Psoas muscle (tissue), 8 donors: ENCODE results near the gene DTWD1. TPM values are rescaled to one million over a fixed set of nuclear protein-coding genes. Genes with fewer than 3 reads are reported as not detected.

Experiments used
- ATAC-seq, 4 donors: fragments of 200-7000 bp; cut with Tn5 transposase; one replicate each; pipeline ENCODE4 v1.9.1; 2020; ENCODE audit warnings: moderate library complexity in 3 of 4, mild to moderate bottlenecking in 2 of 4
- DNase-seq, 2 donors: peaks; one replicate each; pipeline ENCODE4 v3.0.0-alpha.2; 2020
- H3K27ac ChIP-seq: fragments of 200-600 bp; one replicate; pipeline ENCODE4 v1.8.0; 2022
- H3K27me3 ChIP-seq, 3 donors: fragments of 200-600 bp in 1 of 3; one replicate each; pipeline versions ENCODE4 v1.6.1 to v1.8.0; 2013 to 2022; ENCODE audit warnings: low read length in 2 of 3, mild to moderate bottlenecking in 2 of 3, moderate library complexity in 1 of 3; ENCODE audit not compliant: insufficient read depth in 3 of 3
- H3K36me3 ChIP-seq, 2 donors: fragments of 200-600 bp in 1 of 2; one replicate each; pipeline versions ENCODE4 v1.6.1 to v1.8.0; 2013 to 2022; ENCODE audit warnings: low read depth in 1 of 2, mild to moderate bottlenecking in 1 of 2, moderate library complexity in 1 of 2; ENCODE audit not compliant: insufficient read depth in 1 of 2
- H3K4me1 ChIP-seq: fragments of 200-600 bp; one replicate; pipeline ENCODE4 v1.8.0; 2022
- H3K4me3 ChIP-seq: fragments of 200-600 bp; one replicate; pipeline ENCODE4 v1.8.0; 2022; ENCODE audit warnings: mild to moderate bottlenecking
- H3K9me3 ChIP-seq: fragments of 200-600 bp; one replicate; pipeline ENCODE4 v1.8.0; 2022
- WGBS, 3 donors: extraction: QIAGEN DNeasy Blood & Tissue Kit; methylation state at CpG; one replicate each; pipeline versions ENCODE4 v1.1.6 to v1.1.7; 2013; 5-methylcytosine and 5-hydroxymethylcytosine counted together
- intact Hi-C, 2 donors: fragments of 100-400 bp; cut with DNase I; formaldehyde crosslinking; loops; one replicate each; pipeline versions ENCODE4 v1.11.0 to v1.14.2; 2022
- polyA plus RNA-seq, 3 donors: library from polyadenylated mRNA; stranded (reverse); fragments of 200-250 nt; gene quantifications; one replicate each; pipeline ENCODE4 v1.2.3, GENCODE V29; 2013
- total RNA-seq, 4 donors: library from RNA; stranded (reverse); fragmentation: NEBNext Ultra II Directional in 2 of 4; extraction: Animal tissue kit (Norgen Biotek cat#: 25700) in 2 of 4; gene quantifications; one replicate each; pipeline versions ENCODE4 v1.2.1 to v1.2.4, GENCODE V29; 2021 to 2023
- TF ChIP-seq, protein P1 (sequence below): fragments of 200-600 bp; IDR thresholded peaks from one replicate; pipeline ENCODE4 v1.8.0; 2022; ENCODE audit warnings: antibody characterized with exemption
- donor health status: healthy with polysubstance abuse.
- donor health status: DM: no; HTN: no; CAD: no; lungs with moderate emphysema.
- donor health status: Bipolar disorder and iron deficiency.
- donor health status: healthy.
- donor health status: DM: yes; HTN: yes; CAD: no.
- donor health status: DM: no; HTN: no; CAD: no.
- donor health status: DM: no; HTN: no; CAD: no.
- donor health status: DM: yes; HTN: yes; CAD: no.

Gene DTWD1
- total and polyA plus RNA-seq, 7 donors = 11.9 to 25.5 (median 13.4) TPM

DNA sequence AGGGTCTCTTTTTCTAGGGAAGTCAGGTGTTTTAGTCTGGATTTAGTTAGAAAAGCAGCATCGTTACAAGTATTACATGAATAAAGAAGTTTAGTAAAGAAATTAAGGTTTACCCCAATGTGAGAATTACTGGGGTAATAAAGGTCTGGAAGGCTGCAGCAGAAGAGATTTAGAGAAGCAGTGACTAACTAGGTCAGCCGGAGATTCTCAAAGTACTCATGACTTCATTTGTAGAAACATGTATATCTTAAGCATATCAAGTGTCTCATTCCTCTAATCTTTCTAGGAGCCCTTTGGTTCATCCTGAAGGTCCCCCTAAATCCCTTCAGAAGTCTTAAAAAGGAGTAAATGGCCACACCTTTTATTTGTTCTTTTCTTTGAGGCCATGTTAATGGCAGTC is 26.0 kb downstream of the DTWD1 start:
- no peak for ATAC-seq
- H3K4me3 ChIP-seq = no peak overlapping the region
- intact Hi-C loops = no loop called here
- 89 to 91% (median 90%) methylated on average over 2 of the region's 2 CpGs for WGBS, 3 donors
- DNase-seq = no peak
- TF ChIP-seq, protein P1, sequence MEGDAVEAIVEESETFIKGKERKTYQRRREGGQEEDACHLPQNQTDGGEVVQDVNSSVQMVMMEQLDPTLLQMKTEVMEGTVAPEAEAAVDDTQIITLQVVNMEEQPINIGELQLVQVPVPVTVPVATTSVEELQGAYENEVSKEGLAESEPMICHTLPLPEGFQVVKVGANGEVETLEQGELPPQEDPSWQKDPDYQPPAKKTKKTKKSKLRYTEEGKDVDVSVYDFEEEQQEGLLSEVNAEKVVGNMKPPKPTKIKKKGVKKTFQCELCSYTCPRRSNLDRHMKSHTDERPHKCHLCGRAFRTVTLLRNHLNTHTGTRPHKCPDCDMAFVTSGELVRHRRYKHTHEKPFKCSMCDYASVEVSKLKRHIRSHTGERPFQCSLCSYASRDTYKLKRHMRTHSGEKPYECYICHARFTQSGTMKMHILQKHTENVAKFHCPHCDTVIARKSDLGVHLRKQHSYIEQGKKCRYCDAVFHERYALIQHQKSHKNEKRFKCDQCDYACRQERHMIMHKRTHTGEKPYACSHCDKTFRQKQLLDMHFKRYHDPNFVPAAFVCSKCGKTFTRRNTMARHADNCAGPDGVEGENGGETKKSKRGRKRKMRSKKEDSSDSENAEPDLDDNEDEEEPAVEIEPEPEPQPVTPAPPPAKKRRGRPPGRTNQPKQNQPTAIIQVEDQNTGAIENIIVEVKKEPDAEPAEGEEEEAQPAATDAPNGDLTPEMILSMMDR = no peak
- H3K36me3 ChIP-seq = peaks cover 0 to 26% of the 10 kb centered on the region in 2 donors
- H3K27me3 ChIP-seq = no peaks in the 10 kb centered on the region
- no peaks in the 10 kb centered on the region for H3K9me3 ChIP-seq
- peaks cover 7% of the 10 kb centered on the region for H3K4me1 ChIP-seq
- no peak overlapping the region for H3K27ac ChIP-seq

DNA sequence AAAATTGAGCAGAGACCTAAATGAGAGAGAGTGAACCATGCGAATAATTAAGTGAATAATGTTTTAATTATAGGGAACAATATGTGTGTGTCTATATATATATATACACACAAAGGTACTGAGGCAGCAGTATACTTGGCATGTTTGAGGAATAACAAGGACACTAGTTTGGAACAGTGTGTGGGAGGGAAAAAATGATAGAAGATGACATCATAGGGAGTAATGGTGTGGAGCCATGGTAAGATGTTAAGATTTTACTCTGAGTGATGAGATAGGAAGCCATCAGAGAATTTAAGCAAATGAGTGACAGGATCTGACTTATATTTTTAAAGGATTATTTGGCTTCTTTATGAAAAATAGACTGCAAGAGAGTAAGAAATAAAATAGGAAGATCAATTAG is 29.1 kb downstream of the DTWD1 start:
- no peaks in the 10 kb centered on the region for H3K27me3 ChIP-seq
- 93 to 100% (median 97%) methylated on average over 1 of the region's 1 CpG for WGBS, 3 donors
- no peak overlapping the region for H3K4me3 ChIP-seq
- H3K36me3 ChIP-seq = peaks cover 0 to 12% of the 10 kb centered on the region in 2 donors
- ATAC-seq = no peak
- TF ChIP-seq, protein P1 = no peak
- no peaks in the 10 kb centered on the region for H3K4me1 ChIP-seq
- DNase-seq = no peak
- intact Hi-C loops = no loop called here
- H3K27ac ChIP-seq = no peak overlapping the region
- H3K9me3 ChIP-seq = peaks cover 14% of the 10 kb centered on the region

DNA sequence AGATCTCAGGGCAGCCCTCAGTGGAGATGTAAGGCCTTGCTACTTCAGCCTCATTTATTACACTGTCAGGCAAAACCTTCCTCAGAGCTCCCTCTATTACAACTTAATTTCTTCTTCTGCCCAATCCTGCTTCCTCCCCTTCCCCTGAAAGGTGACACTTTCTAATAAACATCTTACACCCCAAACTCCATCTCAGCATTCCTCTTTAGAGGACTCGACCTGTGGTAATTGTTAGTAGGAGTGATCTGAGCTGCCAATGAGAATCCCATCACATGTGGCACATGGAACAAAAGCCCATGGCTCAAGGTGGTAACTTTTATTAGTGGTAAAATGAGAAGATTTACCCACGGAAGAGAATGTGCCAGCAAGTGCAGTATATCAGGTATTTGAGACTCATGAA is 29.8 kb downstream of the DTWD1 start:
- 42 to 50% (median 44%) methylated on average over 2 of the region's 2 CpGs for WGBS, 3 donors
- TF ChIP-seq, protein P1 = no peak
- H3K9me3 ChIP-seq = peaks cover 14% of the 10 kb centered on the region
- no peak overlapping the region for H3K27ac ChIP-seq
- peaks cover 0 to 12% of the 10 kb centered on the region in 2 donors for H3K36me3 ChIP-seq
- no peaks in the 10 kb centered on the region for H3K27me3 ChIP-seq
- H3K4me1 ChIP-seq = no peaks in the 10 kb centered on the region
- H3K4me3 ChIP-seq = no peak overlapping the region
- intact Hi-C loops = no loop called here
- ATAC-seq (no peak), DNase-seq (no peak)

DNA sequence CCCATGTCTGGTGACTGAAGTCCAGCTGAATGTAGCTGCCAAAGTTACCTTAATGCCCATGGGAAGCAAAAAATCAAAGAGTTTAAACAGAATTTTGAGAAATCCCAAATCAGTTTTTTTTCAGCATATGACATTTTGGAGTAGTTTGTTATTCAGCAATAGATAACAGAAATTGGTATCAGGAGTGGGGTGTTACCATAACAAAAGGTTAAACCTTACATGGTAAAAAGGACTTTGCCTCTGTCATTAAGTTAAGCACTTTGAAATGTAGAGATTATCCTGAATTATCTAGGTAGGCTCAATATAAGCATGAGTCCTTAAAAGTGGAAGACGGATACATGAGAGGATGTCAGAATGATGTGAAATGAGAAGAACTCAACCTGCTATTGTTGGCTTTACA is 32.1 kb downstream of the DTWD1 start:
- WGBS, 3 donors = 52 to 97% (median 96%) methylated on average over 1 of the region's 1 CpG

DNA sequence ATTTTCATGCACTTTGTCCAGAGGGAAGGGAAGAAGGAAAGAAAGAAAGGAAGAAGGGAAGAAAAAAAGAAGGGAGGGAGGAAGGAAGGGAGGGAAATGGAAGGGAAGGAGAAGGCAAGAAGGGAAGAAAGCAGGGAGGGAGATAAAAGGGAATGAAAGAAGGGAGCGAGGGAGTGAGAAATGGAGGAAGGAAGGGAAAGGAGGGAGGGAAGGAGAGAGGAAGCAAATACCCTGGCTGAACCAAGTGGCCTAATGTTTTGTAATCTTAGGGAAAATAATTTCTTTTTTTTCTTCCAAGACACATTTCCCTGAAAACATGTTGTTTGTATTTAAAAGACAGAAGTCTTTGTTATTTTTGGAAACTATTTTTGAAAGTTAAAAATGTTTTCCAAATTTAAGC is 35.9 kb downstream of the DTWD1 start:
- Histone ChIP-seq H3K27me3 (no peaks in the 10 kb centered on the region), H3K36me3 (no peaks in the 10 kb centered on the region), H3K27ac (no peak overlapping the region), H3K4me3 (no peak overlapping the region), H3K4me1 (no peaks in the 10 kb centered on the region), H3K9me3 (peaks cover 14% of the 10 kb centered on the region)
- ATAC-seq (no peak), DNase-seq (no peak)
- intact Hi-C loops = no loop called here
- 80 to 87% (median 82%) methylated on average over 1 of the region's 1 CpG for WGBS, 3 donors
- TF ChIP-seq, protein P1 = no peak

More for the DNA sequence above, 32.1 kb downstream of the DTWD1 start:
- no peaks in the 10 kb centered on the region for H3K4me1 ChIP-seq
- H3K36me3 ChIP-seq = no peaks in the 10 kb centered on the region
- intact Hi-C loops = no loop called here
- H3K27ac ChIP-seq = no peak overlapping the region
- no peak overlapping the region for H3K4me3 ChIP-seq
- ATAC-seq (no peak), DNase-seq (no peak)
- TF ChIP-seq, protein P1 = no peak
- H3K27me3 ChIP-seq = no peaks in the 10 kb centered on the region
- H3K9me3 ChIP-seq = peaks cover 14% of the 10 kb centered on the region
